SK-N-SH treated with all-trans-retinoic acid at 6 μM for 48 hours (cell line): ENCODE results near the gene SUMO3.

Experiments used
- ATAC-seq: fragments of 200-7000 bp; cut with Tn5 transposase; 3 replicates; pipeline ENCODE4 v1.9.1; 2020; ENCODE audit warnings: mild to moderate bottlenecking, moderate library complexity
- ARNTL ChIP-seq: fragments of 450-650 bp; formaldehyde crosslinking; IDR thresholded peaks from 2 replicates; pipeline ENCODE4 v1.5.0; 2020; ENCODE audit warnings: low read depth, mild to moderate bottlenecking, moderate library complexity, borderline replicate concordance
- CSDC2 ChIP-seq: fragments of 250-450 bp; sonication (Bioruptor Pico); IDR thresholded peaks from 2 replicates; pipeline ENCODE4 v1.5.0; 2020; ENCODE audit warnings: mild to moderate bottlenecking, moderate library complexity
- CSRNP3 ChIP-seq: fragments of 250-450 bp; sonication (Bioruptor Pico); IDR thresholded peaks from 2 replicates; pipeline ENCODE4 v1.5.1; 2021; ENCODE audit warnings: mild to moderate bottlenecking, moderate library complexity
- ESRRG ChIP-seq: fragments of 250-450 bp; sonication (Bioruptor Pico); IDR thresholded peaks from 2 replicates; pipeline ENCODE4 v1.6.1; 2021; ENCODE audit warnings: mild to moderate bottlenecking
- ISL1 ChIP-seq: fragments of 250-450 bp; sonication (Bioruptor Pico); IDR thresholded peaks from 2 replicates; pipeline ENCODE4 v2.1.2; 2022; ENCODE audit warnings: mild to moderate bottlenecking, moderate library complexity
- PATZ1 ChIP-seq: fragments of 250-450 bp; sonication (Bioruptor Pico); IDR thresholded peaks from 2 replicates; pipeline ENCODE4 v1.8.0; 2020; ENCODE audit warnings: mild to moderate bottlenecking, moderate library complexity, borderline replicate concordance
- PPARA ChIP-seq: fragments of 250-450 bp; sonication (Bioruptor Pico); IDR thresholded peaks from 2 replicates; pipeline ENCODE4 v1.5.0; 2020; ENCODE audit warnings: mild to moderate bottlenecking, borderline replicate concordance
- RARB ChIP-seq: fragments of 250-450 bp; sonication (Bioruptor Pico); IDR thresholded peaks from 2 replicates; pipeline ENCODE4 v1.8.0; 2021; ENCODE audit warnings: mild to moderate bottlenecking, moderate library complexity
- SNAI2 ChIP-seq: fragments of 250-450 bp; sonication (Bioruptor Pico); IDR thresholded peaks from 2 replicates; pipeline ENCODE4 v1.5.0; 2020; ENCODE audit warnings: mild to moderate bottlenecking, moderate library complexity
- TOX ChIP-seq: fragments of 250-450 bp; sonication (Bioruptor Pico); IDR thresholded peaks from 2 replicates; pipeline ENCODE4 v1.8.0; 2021; ENCODE audit warnings: mild to moderate bottlenecking, moderate library complexity, borderline replicate concordance
- TSHZ2 ChIP-seq: fragments of 250-450 bp; sonication (Bioruptor Pico); IDR thresholded peaks from 2 replicates; pipeline ENCODE4 v1.5.0; 2020; ENCODE audit warnings: mild to moderate bottlenecking, moderate library complexity
- ZC3H10 ChIP-seq: fragments of 250-450 bp; sonication (Bioruptor Pico); IDR thresholded peaks from 2 replicates; pipeline ENCODE4 v1.5.1; 2021; ENCODE audit warnings: mild to moderate bottlenecking, moderate library complexity
- ZFP30 ChIP-seq: fragments of 450-650 bp; formaldehyde crosslinking; IDR thresholded peaks from 2 replicates; pipeline ENCODE4 v1.5.0; 2022; ENCODE audit warnings: mild to moderate bottlenecking, moderate library complexity
- ZNF565 ChIP-seq: fragments of 450-650 bp; formaldehyde crosslinking; conservative IDR thresholded peaks from 2 replicates; pipeline ENCODE4 v1.5.0; 2020; ENCODE audit warnings: low read depth, mild to moderate bottlenecking, moderate library complexity
- ZNF8 ChIP-seq: fragments of 450-650 bp; formaldehyde crosslinking; IDR thresholded peaks from 2 replicates; pipeline ENCODE4 v1.5.0; 2020; ENCODE audit warnings: mild to moderate bottlenecking, moderate library complexity

The SUMO3 gene

GRCh38 chr21:44846485-44847260 is 28.8 kb upstream of the SUMO3 start:
- ATAC-seq, result peak; percentile 15
- TF ChIP-seq SNAI2 (CRISPR knock-in tag) (no peak), TSHZ2 (CRISPR knock-in tag) (no peak), PPARA (CRISPR knock-in tag) (no peak), ISL1 (CRISPR knock-in tag) (no peak), ZC3H10 (CRISPR knock-in tag) (no peak), RARB (CRISPR knock-in tag) (no peak), ESRRG (CRISPR knock-in tag) (no peak), ZNF565 (CRISPR knock-in tag) (no peak), ARNTL (CRISPR knock-in tag) (no peak), CSRNP3 (CRISPR knock-in tag) (no peak), PATZ1 (CRISPR knock-in tag) (no peak)

- no peak for ATAC-seq
These were observed 28.3 kb upstream of the SUMO3 start for GRCh38 chr21:44846224-44846484.

More at GRCh38 chr21:44846224-44846484, 28.3 kb upstream of the SUMO3 start:
- TF ChIP-seq PATZ1 (CRISPR knock-in tag), result no peak
- TF ChIP-seq SNAI2 (CRISPR knock-in tag), result no peak
- no peak for TF ChIP-seq ZNF8
- TF ChIP-seq CSDC2 (CRISPR knock-in tag), result no peak
- TF ChIP-seq CSRNP3 (CRISPR knock-in tag), result no peak
- no peak for TF ChIP-seq ZFP30 (CRISPR knock-in tag)
- no peak for TF ChIP-seq TOX (CRISPR knock-in tag)
- TF ChIP-seq RARB (CRISPR knock-in tag), result no peak
- no peak for TF ChIP-seq ZC3H10 (CRISPR knock-in tag)
